Skeletal muscle cell (primary cell): ENCODE results near the gene FOS.
"Not testable (repeated sequence)": the region's sequence is repeated elsewhere in the genome, so short reads cannot be mapped to it uniquely, and the experiment has no call there.

Source experiments
- DNase-seq: peaks from one replicate; pipeline ENCODE4 v3.0.0-alpha.2; 2010; ENCODE audit warnings: low read depth
- H3K4me3 ChIP-seq: 2 replicates; pipeline ENCODE4 v1.5.1; 2011; ENCODE audit warnings: low read depth, mild to moderate bottlenecking, control low read depth, low read length, moderate library complexity

FOS gene

DNA sequence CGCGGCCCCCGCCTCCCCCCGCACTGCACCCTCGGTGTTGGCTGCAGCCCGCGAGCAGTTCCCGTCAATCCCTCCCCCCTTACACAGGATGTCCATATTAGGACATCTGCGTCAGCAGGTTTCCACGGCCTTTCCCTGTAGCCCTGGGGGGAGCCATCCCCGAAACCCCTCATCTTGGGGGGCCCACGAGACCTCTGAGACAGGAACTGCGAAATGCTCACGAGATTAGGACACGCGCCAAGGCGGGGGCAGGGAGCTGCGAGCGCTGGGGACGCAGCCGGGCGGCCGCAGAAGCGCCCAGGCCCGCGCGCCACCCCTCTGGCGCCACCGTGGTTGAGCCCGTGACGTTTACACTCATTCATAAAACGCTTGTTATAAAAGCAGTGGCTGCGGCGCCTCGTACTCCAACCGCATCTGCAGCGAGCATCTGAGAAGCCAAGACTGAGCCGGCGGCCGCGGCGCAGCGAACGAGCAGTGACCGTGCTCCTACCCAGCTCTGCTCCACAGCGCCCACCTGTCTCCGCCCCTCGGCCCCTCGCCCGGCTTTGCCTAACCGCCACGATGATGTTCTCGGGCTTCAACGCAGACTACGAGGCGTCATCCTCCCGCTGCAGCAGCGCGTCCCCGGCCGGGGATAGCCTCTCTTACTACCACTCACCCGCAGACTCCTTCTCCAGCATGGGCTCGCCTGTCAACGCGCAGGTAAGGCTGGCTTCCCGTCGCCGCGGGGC, at the start of gene FOS:
Gene FOS (plus strand): TSS at position 407 of the 731 bp plus-strand sequence. CDS start 155 bp downstream, at position 562.
- peak; percentile 87 for DNase-seq
- H3K4me3 ChIP-seq: peak within 1 kb of the TSS; percentile 94

DNA sequence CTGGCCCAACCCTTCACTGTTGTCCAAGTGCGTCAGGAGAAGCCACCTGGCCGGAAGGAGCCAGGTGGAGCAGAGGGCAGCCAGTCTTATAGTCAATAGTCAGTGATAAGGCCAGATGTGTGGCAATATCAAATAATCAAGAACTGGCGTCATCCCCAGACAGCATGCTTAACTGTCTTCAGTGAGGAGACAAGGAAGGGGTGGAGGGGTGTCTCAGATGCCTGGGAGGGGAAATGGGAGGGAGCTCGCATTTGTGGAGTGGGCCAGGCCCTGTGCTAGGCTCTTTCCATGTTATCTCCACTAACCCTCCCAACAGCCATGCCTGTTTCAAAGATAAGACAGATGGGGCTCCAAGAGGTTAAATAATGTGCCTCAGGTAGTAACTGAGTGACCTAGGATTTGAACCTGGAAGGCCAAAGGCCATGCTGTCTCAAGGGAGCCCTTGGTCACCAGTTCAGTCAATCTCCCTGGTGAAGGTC, 48.9 kb upstream of the FOS start:
- no peak for DNase-seq
- H3K4me3 ChIP-seq: no peak overlapping the region

DNA sequence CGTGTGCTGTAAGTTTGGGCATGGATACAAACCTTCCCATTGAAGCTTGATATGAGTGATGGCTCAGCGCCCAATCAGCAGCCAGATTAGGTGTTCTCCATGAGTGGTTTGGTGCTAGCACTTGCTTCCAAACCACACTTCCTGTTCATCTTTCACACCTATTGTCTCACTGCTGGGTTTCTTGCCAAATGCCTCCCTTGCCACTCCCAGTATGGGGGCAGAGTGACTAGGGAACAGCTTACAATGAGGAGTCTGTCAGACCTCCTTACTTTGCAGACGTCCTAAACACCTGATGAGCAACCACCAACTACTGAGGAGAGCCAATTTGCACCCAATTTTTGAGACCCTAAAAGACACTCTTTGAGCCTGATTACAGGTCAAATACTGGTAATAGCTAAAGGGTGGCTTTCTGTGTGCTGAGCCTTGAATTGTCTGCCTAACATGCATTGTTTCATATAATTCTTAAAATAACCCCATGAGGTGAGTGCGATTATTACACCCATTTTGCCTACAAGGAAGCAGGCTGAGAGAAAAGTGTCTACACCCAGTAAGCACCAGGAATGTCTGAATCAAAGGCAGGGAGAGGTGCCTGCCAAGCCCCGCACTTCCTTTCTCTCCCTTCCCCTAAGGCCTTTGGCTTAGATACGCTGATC, 48.4 kb upstream of the FOS start:
- no peak overlapping the region for H3K4me3 ChIP-seq
- DNase-seq: no peak

DNA sequence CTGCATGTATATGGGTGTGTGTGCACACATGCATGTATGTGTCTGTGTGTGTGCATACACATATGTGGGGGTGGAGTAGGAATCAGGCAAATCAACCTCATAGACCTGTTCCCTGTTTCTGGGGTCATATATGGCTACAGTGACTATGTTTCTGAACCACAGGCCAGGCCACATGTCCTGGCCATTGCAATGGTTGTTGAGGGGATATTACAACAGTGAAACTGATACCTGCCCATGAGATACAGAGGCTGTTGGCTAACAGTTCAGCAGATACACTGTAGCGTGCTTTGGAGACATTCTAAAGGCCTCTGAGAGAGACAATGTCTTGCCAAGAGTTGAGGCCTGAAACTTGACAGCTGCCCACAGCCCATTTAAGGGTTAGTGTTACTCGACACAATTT, 47.3 kb upstream of the FOS start:
- no peak for DNase-seq
- H3K4me3 ChIP-seq: no peak overlapping the region

DNA sequence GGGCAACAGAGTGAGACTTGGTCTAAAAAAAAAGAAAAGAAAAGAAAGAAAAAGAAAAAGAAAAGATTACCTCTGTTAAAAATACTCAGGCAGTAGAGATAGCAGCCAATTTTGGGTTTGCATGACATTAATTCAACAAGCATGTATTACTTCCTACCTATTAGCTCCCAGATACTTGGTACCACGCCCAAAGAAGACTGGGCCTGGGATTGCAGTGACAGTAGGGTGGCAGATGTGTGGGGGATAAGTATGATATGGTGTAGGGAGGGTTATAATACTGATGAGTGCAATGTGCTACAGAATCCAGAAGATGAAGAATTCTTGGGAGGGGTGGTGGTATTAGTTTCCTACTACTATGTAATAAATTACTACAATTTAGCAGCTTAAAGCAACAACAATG, 46.4 kb upstream of the FOS start:
- no peak overlapping the region for H3K4me3 ChIP-seq
- no peak for DNase-seq

DNA sequence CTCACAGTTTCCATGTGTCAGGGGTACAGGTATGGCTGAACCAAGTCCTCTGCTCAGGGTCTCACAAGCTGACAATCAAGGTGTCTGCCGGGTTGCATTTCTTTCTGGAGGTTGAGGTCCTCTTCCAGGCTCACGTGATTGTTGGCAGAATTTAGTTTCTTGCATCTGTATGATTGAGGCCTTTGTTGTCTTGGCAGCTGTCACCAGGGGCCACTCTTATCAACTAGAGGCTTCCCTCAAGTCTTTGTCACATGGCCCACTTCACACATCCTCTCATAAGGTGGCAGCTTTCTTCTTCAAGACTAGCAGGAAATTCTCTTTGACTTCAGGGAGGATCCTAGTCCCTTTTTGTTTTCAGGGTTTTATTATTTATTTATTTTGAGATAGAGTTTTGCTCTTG, 46.0 kb upstream of the FOS start:
- H3K4me3 ChIP-seq: no peak overlapping the region
- no peak for DNase-seq

DNA sequence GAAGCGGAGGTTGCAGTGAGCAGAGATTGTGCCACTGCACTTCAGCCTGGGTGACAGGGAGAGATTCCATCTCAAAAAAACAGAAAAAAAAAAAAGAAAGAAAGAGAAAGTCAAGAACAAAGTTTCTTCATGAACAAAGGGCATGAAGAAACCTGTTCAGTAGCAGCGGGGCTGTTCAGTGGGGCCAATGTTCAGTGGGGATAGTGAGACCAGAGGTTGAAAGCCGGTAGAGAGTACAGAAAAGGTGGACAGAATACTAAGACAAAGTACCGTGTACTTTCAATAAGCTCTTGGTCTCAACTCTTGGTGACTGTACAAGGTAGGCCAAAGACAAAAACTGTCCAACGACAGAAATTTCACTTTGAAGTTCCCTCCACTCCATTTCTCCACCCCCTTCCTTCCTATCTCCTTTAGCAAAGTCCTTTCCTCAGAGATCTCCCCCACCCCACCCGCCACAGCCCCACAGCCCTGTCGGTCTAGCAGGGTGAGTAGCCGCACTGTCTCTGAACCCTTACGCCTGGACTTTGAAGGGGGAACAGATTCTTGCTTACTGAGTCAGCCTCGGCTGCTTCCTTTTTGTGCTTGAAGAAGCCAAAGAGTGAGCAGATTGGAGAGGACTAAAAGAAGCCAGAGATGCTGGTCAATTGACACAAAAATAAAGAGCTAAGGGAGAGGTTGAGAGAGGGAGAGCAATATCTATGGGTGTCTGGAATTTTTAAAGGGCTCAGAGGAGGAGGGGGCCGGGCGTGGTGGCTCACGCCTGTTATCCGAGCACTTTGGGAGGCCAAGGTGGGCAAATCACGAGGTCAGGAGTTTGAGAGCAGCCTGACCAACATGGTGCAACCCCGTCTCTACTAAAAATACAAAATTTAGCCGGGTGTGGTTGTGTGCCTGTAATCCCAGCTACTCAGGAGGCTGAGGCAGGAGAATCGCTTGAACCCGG, 44.2 kb upstream of the FOS start:
- DNase-seq: peak; percentile 62
- H3K4me3 ChIP-seq: no peak overlapping the region

DNA sequence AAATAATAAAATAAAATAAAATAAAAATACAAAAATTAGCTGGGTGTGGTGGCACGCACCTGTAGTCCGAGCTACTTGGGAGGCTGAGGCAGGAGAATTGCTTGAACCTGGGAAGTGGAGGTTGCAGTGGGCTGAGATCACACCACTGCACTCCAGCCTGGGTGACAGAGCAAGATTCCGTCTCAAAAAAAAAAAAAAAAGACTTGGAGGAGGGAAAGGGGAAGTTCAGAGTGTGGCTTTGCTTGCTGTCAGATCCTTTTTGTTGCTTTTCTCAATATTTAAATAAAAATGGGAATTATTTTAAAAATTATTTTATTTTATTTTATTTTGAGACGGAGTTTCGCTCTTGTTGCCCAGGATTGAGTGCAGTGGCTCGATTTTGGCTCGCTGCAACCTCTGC, 43.4 kb upstream of the FOS start:
- not testable (repeated sequence) for DNase-seq

DNA sequence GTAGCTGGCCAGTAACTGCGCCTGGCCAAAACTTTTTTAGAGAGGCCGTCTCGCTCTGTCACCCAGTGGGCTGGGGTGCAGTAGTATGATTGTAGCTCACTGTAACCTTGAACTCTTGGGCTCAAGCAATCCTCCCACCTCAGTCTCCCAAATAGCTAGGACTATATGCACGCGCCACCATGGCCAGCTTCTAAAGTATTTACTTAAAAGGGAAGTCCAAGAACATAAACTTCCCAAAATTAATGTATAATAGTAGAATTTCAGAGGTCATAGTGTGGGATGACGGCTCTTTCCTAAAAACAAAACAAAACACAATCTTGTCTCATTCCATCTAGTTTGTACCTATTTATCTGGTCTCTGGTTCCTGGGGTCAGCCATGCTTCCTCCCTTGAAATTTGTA, 42.2 kb upstream of the FOS start:
- no peak for DNase-seq

More for the DNA sequence above, 43.4 kb upstream of the FOS start:
- not testable (repeated sequence) for H3K4me3 ChIP-seq

DNA sequence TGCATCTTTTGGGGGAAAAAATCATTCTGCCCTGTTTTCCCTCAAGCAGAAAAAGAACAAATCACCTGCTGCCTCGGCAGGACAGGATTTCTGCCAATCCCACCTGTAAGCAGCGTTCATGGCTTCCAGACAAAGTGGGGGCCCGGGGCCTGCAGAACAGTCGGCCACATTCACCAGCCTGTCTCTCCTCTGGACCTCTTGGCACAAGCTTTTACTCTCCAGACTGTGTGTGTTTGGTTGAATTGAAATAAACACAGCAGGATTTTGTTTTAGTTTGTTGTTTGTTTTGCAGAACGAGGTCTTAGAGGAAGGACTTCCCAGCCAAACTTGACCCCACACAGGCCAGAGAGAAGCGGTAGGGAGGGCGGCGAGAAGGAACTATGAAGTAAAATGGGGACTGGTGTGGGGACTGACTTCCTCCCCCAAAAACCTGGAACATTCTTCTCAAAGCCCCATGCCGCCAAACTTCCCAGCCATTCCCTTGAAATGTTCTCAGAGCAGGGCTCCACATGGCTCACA, 41.7 kb upstream of the FOS start:
- DNase-seq: no peak
- no peak overlapping the region for H3K4me3 ChIP-seq

More for the DNA sequence above, 42.2 kb upstream of the FOS start:
- no peak overlapping the region for H3K4me3 ChIP-seq

DNA sequence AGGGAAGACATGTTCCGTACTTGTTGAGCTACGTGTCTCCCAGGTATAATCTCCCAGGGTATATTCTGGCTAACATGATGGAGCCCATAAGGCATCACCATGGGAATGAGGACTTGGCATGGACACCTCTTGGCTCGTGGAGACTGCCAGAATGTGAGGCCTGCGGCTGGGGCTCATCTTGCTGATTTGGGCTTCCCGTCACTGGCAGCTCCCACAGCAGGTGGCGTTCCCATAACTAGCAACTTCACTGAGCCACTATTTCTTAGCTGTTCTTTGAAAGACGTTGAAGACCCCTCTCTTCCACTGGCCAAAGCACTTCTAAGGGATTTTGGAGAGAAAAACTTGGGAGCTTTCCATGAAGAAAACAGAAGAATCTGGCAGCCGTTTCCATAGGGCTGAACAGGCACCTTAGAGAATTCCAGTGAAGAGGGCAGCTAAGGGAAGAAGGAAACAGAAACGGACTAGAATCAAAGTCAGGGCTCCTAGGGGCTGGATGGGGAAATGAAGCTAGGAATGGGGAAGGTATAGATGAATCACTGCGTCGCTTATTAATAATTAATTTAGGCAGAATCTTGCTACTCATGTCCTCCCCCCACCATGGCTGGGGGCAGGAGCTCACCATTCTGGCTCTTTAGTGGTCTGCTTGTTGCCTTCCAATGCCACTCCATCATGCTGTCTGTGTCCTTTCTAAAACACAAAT, 39.7 kb upstream of the FOS start:
- H3K4me3 ChIP-seq: no peak overlapping the region
- DNase-seq: no peak

DNA sequence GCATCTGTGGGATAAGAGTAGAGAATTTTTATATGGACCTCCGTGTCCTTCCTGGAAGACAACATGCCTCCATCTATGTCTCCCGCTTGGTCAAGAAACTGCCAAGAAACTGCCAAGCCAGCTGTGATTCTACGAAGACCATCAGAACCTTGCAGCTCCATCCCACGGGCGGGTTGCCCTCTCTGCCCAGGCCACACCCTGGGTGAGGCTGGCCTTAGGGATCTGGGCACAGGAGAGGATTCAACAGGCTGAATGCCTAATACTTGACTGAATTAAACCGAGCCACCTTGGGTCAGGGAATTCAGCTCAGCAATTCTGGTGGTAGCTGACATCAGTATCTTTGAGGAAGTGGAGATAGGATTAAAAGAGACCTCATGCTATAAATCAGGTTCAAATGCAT, 37.8 kb upstream of the FOS start:
- H3K4me3 ChIP-seq: no peak overlapping the region
- DNase-seq: no peak

DNA sequence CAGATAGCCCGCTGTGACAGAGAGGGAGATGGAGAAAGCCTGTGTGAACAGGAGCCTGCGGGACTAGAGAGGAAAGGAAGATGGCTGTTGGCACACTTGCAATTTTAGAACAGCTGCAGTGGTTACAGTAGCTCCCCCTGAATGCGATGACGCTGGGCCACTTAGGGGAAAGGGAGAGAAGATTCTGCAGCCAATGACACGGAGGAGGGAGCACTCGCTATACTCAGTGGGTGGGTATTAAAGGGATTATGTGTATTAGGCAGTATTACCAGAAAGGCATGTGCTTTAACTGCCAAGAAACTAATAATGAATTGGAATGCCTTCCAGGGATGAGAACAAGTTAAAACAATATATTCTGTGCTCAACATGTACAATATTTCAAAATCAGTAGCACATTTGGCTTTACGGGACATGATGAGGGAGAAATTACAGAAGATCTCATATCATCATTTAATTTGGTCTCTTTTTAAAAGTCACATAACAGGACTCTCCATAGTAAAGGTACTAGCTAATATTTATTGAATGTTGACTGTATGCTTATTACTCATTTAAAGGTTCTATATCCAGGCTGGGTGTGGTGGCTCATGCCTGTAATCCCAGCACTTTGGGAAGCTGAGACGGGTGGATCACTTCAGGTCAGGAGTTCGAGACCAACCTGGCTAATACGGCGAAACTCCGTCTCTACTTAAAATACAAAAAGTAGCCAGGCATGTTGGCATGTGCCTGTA, 35.9 kb upstream of the FOS start:
- no peak overlapping the region for H3K4me3 ChIP-seq
- peak; percentile 93 for DNase-seq

DNA sequence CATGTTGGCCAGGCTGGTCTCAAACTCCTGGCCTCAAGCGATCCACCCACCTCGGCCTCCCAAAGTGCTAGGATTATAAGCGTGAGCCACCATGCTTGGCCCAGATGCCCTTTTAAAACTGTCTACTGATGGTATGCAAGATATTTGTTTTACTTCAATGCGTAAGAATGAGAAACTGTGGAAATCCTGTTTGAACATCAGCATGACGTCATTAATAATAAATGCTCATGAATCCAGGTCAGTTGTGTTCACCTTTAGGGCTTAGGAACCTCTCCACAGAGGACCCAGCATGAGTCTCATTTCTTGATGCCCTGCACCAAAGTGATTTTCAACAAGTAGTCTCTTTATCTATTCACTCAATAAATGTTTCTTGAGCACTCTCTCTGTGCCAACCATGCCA, 34.5 kb upstream of the FOS start:
- H3K4me3 ChIP-seq: no peak overlapping the region
- DNase-seq: no peak

DNA sequence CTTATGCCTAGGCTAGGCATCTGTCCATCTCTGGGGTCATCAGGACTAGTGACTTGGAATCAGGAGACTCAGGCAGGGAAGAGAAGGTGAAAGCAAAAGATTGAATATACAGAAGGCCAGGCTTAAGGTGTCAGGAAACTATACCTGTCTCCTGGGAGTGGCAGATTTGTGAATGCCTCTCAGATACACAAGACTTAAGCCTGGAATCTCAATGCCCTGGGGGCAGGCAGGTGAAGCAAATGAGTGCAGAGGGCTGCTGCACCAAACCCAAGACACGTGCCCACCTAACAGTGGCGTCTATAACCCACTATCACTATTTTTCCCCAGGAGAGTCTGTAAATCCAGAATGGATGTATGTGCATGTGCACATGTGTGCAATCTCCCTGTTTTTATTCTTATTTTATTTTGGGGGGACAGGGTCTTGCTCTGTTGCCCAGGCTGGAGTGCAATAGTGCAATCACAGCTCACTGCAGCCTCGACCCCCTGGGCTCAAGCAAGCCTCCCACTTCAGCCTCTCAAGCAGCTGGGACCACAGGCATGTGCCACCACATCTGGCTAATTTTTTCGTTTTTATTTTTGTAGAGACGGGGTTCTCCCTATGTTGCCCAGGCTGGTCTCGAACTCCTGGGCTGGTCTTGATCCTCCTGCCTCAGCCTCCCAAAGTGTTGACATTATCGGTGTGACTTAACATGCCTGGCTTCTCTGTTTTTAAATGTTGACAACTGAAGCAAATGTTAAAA, 31.9 kb upstream of the FOS start:
- DNase-seq: no peak
- no peak overlapping the region for H3K4me3 ChIP-seq

DNA sequence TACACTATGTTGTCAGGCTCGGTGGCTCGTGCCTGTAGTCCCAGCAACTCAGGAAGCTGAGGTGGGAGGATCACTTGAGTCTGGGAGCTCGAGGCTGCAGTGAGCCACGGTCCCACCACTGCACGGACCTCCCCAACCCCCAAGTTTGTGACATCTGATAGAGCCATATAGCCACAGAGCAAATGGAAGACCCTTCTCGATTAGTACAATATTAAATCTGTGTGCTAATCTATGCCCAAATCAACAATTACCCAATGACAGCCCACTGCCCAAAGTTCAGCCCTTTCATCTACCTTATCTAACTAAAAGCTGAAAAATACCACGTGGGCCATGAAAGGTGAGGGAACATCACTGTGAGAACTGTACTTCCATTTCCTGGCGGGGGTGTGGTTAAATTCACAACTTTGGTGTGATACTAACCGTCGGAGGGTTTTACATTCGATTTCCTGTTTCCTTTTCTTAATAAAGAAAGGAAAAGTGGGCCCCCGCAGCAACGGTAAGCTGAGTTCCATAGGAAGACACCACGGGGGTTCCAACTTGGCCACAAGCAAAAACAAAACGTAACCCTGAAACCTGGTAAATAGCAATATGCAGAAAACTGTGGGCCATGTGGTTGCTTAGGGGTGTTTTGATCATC, 31.2 kb upstream of the FOS start:
- no peak for DNase-seq
- no peak overlapping the region for H3K4me3 ChIP-seq

DNA sequence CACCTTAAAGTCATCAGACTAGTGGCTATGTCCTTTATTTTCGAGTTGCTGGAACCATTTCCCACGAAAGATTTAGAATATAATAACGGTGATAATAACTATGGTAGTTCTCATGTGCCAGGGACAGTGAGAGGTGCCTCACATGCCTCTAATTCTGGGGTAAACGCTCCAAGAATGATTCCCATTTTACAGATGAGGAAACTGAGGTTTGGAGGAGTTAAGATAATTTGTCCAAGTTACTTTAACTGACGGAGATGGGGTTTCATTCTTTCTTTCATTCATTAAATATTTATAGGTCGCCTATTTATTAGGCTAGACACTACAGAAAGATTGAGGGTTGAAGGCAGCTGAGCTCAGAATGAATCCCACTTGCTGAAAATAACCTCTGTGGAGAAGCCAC, 30.7 kb upstream of the FOS start:
- no peak overlapping the region for H3K4me3 ChIP-seq
- DNase-seq: no peak
